ENCODE results near the gene MTCH2.

Gene MTCH2

GRCh38 chr11:47569646-47570045 is 72.7 kb downstream of the MTCH2 start:
- no peak for DNase-seq
- Histone ChIP-seq H3K9me3 (no peaks in the 10 kb centered on the region), H3K36me3 (peaks cover 12% of the 10 kb centered on the region), H3K27me3 (no peaks in the 10 kb centered on the region), H3K4me1 (no peaks in the 10 kb centered on the region), H3K4me3 (ENCODE audit: low read depth, low read length) (no peak overlapping the region)
- TF ChIP-seq CTCF (IDR thresholded peaks at IDR 0.05; ENCODE audit: low read depth, low read length), result no peak

Measured in BE2C (cell line).